Loucy (cell line): ENCODE results near the gene FLT1.

Experiments used
- H2AFZ ChIP-seq: fragments of 200-600 bp; sonication (generic); 2 replicates; pipeline ENCODE4 v1.6.0; 2016; ENCODE audit warnings: antibody characterized with exemption, mild to moderate bottlenecking, low read length, moderate library complexity
- H3F3A ChIP-seq: fragments of 200-600 bp; 2 replicates; pipeline ENCODE4 v1.6.0; 2016; ENCODE audit warnings: antibody characterized with exemption, low read depth, mild to moderate bottlenecking
- H3K27me3 ChIP-seq: fragments of 200-600 bp; sonication (generic); 2 replicates; pipeline ENCODE4 v1.6.1; 2014; ENCODE audit warnings: low read length, mild to moderate bottlenecking; ENCODE audit not compliant: insufficient read depth, poor library complexity, severe bottlenecking
- H3K36me3 ChIP-seq: fragments of 200-600 bp; sonication (generic); 2 replicates; pipeline ENCODE4 v1.6.1; 2016; ENCODE audit warnings: low read length; ENCODE audit not compliant: insufficient read depth
- H3K4me1 ChIP-seq: fragments of 200-600 bp; sonication (generic); 2 replicates; pipeline ENCODE4 v1.5.1; 2014; ENCODE audit warnings: low read length, mild to moderate bottlenecking; ENCODE audit not compliant: insufficient read depth, poor library complexity, severe bottlenecking
- H3K4me2 ChIP-seq: fragments of 200-600 bp; sonication (generic); 2 replicates; pipeline ENCODE4 v1.6.0; 2014; ENCODE audit warnings: antibody characterized with exemption, low read length, low read depth, mild to moderate bottlenecking; ENCODE audit not compliant: poor library complexity, severe bottlenecking
- H3K4me3 ChIP-seq: fragments of 200-600 bp; sonication (generic); 2 replicates; pipeline ENCODE4 v1.5.1; 2014; ENCODE audit warnings: low read length, mild to moderate bottlenecking, mixed read lengths; ENCODE audit not compliant: poor library complexity, severe bottlenecking
- H3K79me2 ChIP-seq: fragments of 200-600 bp; sonication (generic); 2 replicates; pipeline ENCODE4 v1.6.1; 2014; ENCODE audit warnings: low read length; ENCODE audit not compliant: insufficient read depth
- H3K9ac ChIP-seq: fragments of 200-600 bp; sonication (generic); 2 replicates; pipeline ENCODE4 v1.6.0; 2014; ENCODE audit warnings: mild to moderate bottlenecking, low read depth, low read length, moderate library complexity; ENCODE audit not compliant: poor library complexity, severe bottlenecking
- H3K9me2 ChIP-seq: fragments of 200-600 bp; sonication (generic); replicated peaks from 2 replicates; pipeline ENCODE4 v1.6.1; 2016; ENCODE audit warnings: low read depth, low read length, mixed read lengths
- H3K9me3 ChIP-seq: fragments of 200-600 bp; sonication (generic); 2 replicates; pipeline ENCODE4 v1.6.1; 2014; ENCODE audit warnings: mild to moderate bottlenecking, antibody characterized with exemption, low read length, low read depth; ENCODE audit not compliant: insufficient read depth
- H4K20me1 ChIP-seq: fragments of 200-600 bp; sonication (generic); 2 replicates; pipeline ENCODE4 v1.6.0; 2014; ENCODE audit warnings: antibody characterized with exemption, low read length, mild to moderate bottlenecking; ENCODE audit not compliant: insufficient read depth, poor library complexity, severe bottlenecking
- EZH2phosphoT487 ChIP-seq: fragments of 200-600 bp; IDR thresholded peaks from 2 replicates; pipeline ENCODE4 v1.6.1; 2018; ENCODE audit warnings: antibody characterized with exemption, mild to moderate bottlenecking, moderate library complexity, borderline replicate concordance
- TF ChIP-seq, protein P1 (sequence below): fragments of 200-600 bp; sonication (generic); conservative IDR thresholded peaks from 2 replicates; pipeline ENCODE4 v1.5.1; 2014; ENCODE audit warnings: mild to moderate bottlenecking, antibody characterized with exemption, low read length

Gene FLT1

GRCh38 chr13:28492569-28493367 lies 2.2 kb downstream of the FLT1 start:
- peaks cover 63% of the 10 kb centered on the region for H4K20me1 ChIP-seq

GRCh38 chr13:28490061-28490460 lies 4.9 kb downstream of the FLT1 start:
- no peaks in the 10 kb centered on the region for H3K36me3 ChIP-seq
- no peaks in the 10 kb centered on the region for H3F3A ChIP-seq
- TF ChIP-seq, protein P1, sequence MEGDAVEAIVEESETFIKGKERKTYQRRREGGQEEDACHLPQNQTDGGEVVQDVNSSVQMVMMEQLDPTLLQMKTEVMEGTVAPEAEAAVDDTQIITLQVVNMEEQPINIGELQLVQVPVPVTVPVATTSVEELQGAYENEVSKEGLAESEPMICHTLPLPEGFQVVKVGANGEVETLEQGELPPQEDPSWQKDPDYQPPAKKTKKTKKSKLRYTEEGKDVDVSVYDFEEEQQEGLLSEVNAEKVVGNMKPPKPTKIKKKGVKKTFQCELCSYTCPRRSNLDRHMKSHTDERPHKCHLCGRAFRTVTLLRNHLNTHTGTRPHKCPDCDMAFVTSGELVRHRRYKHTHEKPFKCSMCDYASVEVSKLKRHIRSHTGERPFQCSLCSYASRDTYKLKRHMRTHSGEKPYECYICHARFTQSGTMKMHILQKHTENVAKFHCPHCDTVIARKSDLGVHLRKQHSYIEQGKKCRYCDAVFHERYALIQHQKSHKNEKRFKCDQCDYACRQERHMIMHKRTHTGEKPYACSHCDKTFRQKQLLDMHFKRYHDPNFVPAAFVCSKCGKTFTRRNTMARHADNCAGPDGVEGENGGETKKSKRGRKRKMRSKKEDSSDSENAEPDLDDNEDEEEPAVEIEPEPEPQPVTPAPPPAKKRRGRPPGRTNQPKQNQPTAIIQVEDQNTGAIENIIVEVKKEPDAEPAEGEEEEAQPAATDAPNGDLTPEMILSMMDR, result no peak
- no peak for TF ChIP-seq EZH2phosphoT487
- H3K9me3 ChIP-seq, result no peaks in the 10 kb centered on the region
- H3K9me2 ChIP-seq, result no peaks in the 10 kb centered on the region
- peak overlapping the region; percentile 88 for H3K9ac ChIP-seq
- H3K4me2 ChIP-seq, result peak overlapping the region; percentile 97
- H2AFZ ChIP-seq, result no peak overlapping the region
- H3K4me1 ChIP-seq, result peaks cover 70% of the 10 kb centered on the region
- H3K4me3 ChIP-seq, result peak overlapping the region; percentile 86
- no peaks in the 10 kb centered on the region for H3K27me3 ChIP-seq
- peaks cover 88% of the 10 kb centered on the region for H4K20me1 ChIP-seq
- peaks cover 97% of the 10 kb centered on the region for H3K79me2 ChIP-seq

More at GRCh38 chr13:28492569-28493367, 2.2 kb downstream of the FLT1 start:
- H3K9ac ChIP-seq, result peak overlapping the region; percentile 88
- H3K9me2 ChIP-seq, result no peaks in the 10 kb centered on the region
- H2AFZ ChIP-seq, result no peak overlapping the region
- peaks cover 18% of the 10 kb centered on the region for H3F3A ChIP-seq
- no peaks in the 10 kb centered on the region for H3K36me3 ChIP-seq
- no peak for TF ChIP-seq EZH2phosphoT487
- TF ChIP-seq, protein P1, result no peak
- no peaks in the 10 kb centered on the region for H3K9me3 ChIP-seq
- peaks cover 74% of the 10 kb centered on the region for H3K4me1 ChIP-seq
- peaks cover 71% of the 10 kb centered on the region for H3K79me2 ChIP-seq
- peak overlapping the region; percentile 97 for H3K4me2 ChIP-seq
- H3K27me3 ChIP-seq, result no peaks in the 10 kb centered on the region
- H3K4me3 ChIP-seq, result peak overlapping the region; percentile 86

GRCh38 chr13:28489524-28489931 lies 5.4 kb downstream of the FLT1 start:
- Histone ChIP-seq H3K4me1 (peaks cover 70% of the 10 kb centered on the region), H4K20me1 (peaks cover 86% of the 10 kb centered on the region), H2AFZ (no peak overlapping the region), H3K4me3 (peak overlapping the region; percentile 86), H3K9me2 (no peaks in the 10 kb centered on the region), H3K79me2 (peaks cover 97% of the 10 kb centered on the region), H3K9ac (peak overlapping the region; percentile 88), H3F3A (no peaks in the 10 kb centered on the region), H3K27me3 (no peaks in the 10 kb centered on the region), H3K4me2 (peak overlapping the region; percentile 97), H3K9me3 (no peaks in the 10 kb centered on the region), H3K36me3 (no peaks in the 10 kb centered on the region)
- TF ChIP-seq EZH2phosphoT487, result no peak
- TF ChIP-seq, protein P1, result no peak
